Adrenal gland (tissue), 5 donors: ENCODE results near the gene OSBP2.

Source experiments
- POLR2A ChIP-seq, 2 donors: fragments of 450-650 bp; IDR thresholded peaks; one replicate each; pipeline ENCODE4 v1.6.1; 2017; ENCODE audit warnings: antibody characterized with exemption in 2 of 2, mild to moderate bottlenecking in 2 of 2, moderate library complexity in 1 of 2
- TF ChIP-seq, protein P1 (sequence below), 6 experiments: fragments of 450-650 bp in 4 of 6; fragments of 200-600 bp in 2 of 6; sonication (generic) in 1 of 6; IDR thresholded peaks; 1 replicate in 5 of 6; 2 replicates in 1 of 6; pipeline versions ENCODE4 v1.5.1 to v1.8.0; 2016 to 2021; ENCODE audit warnings: antibody characterized with exemption in 6 of 6, mild to moderate bottlenecking in 2 of 6, moderate library complexity in 1 of 6
- donor health status: DM: no; HTN: no; CAD: no.

DNA sequence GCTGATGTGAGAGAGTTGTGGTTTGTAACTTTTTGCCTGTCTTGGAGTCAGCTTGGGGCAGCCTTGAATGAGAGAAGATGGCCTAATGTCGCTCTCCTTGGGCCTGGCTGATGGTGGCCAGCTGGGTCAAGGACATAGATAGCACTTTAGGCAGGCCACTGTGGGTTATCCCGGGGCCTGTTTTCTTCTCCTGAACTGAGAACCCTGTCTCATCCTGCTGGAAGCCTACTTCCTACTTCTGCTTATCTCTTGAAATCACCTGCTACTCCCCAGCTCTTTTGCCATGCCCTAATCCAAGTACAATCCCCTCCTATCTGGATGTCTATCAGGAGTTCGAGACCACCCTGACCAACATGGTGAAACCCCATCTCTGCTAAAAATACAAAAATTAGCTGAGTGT, 49.5 kb downstream of the OSBP2 start:
- TF ChIP-seq, protein P1, sequence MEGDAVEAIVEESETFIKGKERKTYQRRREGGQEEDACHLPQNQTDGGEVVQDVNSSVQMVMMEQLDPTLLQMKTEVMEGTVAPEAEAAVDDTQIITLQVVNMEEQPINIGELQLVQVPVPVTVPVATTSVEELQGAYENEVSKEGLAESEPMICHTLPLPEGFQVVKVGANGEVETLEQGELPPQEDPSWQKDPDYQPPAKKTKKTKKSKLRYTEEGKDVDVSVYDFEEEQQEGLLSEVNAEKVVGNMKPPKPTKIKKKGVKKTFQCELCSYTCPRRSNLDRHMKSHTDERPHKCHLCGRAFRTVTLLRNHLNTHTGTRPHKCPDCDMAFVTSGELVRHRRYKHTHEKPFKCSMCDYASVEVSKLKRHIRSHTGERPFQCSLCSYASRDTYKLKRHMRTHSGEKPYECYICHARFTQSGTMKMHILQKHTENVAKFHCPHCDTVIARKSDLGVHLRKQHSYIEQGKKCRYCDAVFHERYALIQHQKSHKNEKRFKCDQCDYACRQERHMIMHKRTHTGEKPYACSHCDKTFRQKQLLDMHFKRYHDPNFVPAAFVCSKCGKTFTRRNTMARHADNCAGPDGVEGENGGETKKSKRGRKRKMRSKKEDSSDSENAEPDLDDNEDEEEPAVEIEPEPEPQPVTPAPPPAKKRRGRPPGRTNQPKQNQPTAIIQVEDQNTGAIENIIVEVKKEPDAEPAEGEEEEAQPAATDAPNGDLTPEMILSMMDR (IDR thresholded peaks at IDR 0.05): no peak
- no peak for TF ChIP-seq POLR2A (IDR thresholded peaks at IDR 0.05)
